Activated CD8-positive, alpha-beta T cell treated with anti-CD3 and anti-CD28 coated beads, Interleukin-2, amount 10 ng/mL, durations not matched to agents 7 days and 5 days (primary cell): ENCODE data around the gene RACGAP1. TPM values are rescaled to one million over a fixed set of nuclear protein-coding genes. Genes with fewer than 3 reads are reported as not detected.

Experiments
- ATAC-seq: fragments of 150-1000 bp; cut with Tn5 transposase; one replicate; pipeline ENCODE4 v1.10.0; 2021; ENCODE audit warnings: moderate library complexity
- CTCF ChIA-PET: fragments of 350-600 bp; sonication (Branson Sonifier 250); formaldehyde crosslinking; loops from one replicate; lab custom pipeline; 2021; ENCODE audit warnings: antibody characterized with exemption; lab: Charles Lee
- POLR2A ChIA-PET: fragments of 350-600 bp; sonication (Branson Sonifier 250); formaldehyde crosslinking; loops from one replicate; lab custom pipeline; 2021; ENCODE audit warnings: antibody characterized with exemption; lab: Charles Lee
- DNase-seq: peaks from one replicate; pipeline ENCODE4 v3.0.0-alpha.2; 2020
- H3K27ac Mint-ChIP-seq: one replicate; pipeline ENCODE4 v1.8.0; 2021; ENCODE audit warnings: mild to moderate bottlenecking, mixed read lengths
- H3K27me3 Mint-ChIP-seq: one replicate; pipeline ENCODE4 v1.8.0; 2021; ENCODE audit warnings: low read depth, mixed read lengths
- H3K36me3 Mint-ChIP-seq: one replicate; pipeline ENCODE4 v1.8.0; 2021; ENCODE audit warnings: low read depth, mixed read lengths
- H3K4me1 Mint-ChIP-seq: one replicate; pipeline ENCODE4 v1.8.0; 2021; ENCODE audit warnings: low read depth, mixed read lengths
- H3K4me3 Mint-ChIP-seq: one replicate; pipeline ENCODE4 v1.8.0; 2021; ENCODE audit warnings: mild to moderate bottlenecking, mixed read lengths
- H3K9me3 Mint-ChIP-seq: one replicate; pipeline ENCODE4 v1.8.0; 2022; ENCODE audit warnings: mixed read lengths; ENCODE audit not compliant: insufficient read depth
- total RNA-seq, 2 experiments: library from RNA; stranded (reverse); gene quantifications; one replicate each; pipeline ENCODE4 v1.2.3, GENCODE V29; 2021

Gene RACGAP1
- total RNA-seq, 2 experiments from 2014 or later: 185 to 200 TPM

- Mint-ChIP-seq H3K4me1 (peaks cover 10% of the 10 kb centered on the region), H3K4me3 (no peak overlapping the region), H3K27ac (no peak overlapping the region), H3K36me3 (no peaks in the 10 kb centered on the region), H3K9me3 (no peaks in the 10 kb centered on the region), H3K27me3 (peaks cover 78% of the 10 kb centered on the region)
- DNase-seq (no peak), ATAC-seq (no peak)
- ChIA-PET CTCF (interaction anchor here (1.3 to 3.5 kb wide), 3 partner anchors 6 to 15 kb away, joined by 3 to 35 read pairs (median 26); no protein-coding TSS in a partner anchor), POLR2A (interaction anchor here (0.6 kb wide), 1 partner anchor 64 kb away, joined by 3 read pairs; no protein-coding TSS in a partner anchor)
Measured at GRCh38 chr12:49960474-49961110, 64.7 kb downstream of the RACGAP1 start.

GRCh38 chr12:49959685-49960473, 65.4 kb downstream of the RACGAP1 start:
- Mint-ChIP-seq H3K4me1 (peaks cover 10% of the 10 kb centered on the region), H3K36me3 (no peaks in the 10 kb centered on the region), H3K9me3 (no peaks in the 10 kb centered on the region), H3K4me3 (no peak overlapping the region), H3K27me3 (peaks cover 78% of the 10 kb centered on the region), H3K27ac (no peak overlapping the region)
- no peak for ATAC-seq
- DNase-seq: no peak
- ChIA-PET CTCF (interaction anchor here (1.5 to 3.5 kb wide), 3 partner anchors 7 to 14 kb away, joined by 6 to 35 read pairs (median 26); no protein-coding TSS in a partner anchor), POLR2A (no interaction called here)

- peaks cover 10% of the 10 kb centered on the region for H3K4me1 Mint-ChIP-seq
- DNase-seq: no peak
Measured at GRCh38 chr12:49957570-49957967, 67.7 kb downstream of the RACGAP1 start.

GRCh38 chr12:49956663-49957569, 68.4 kb downstream of the RACGAP1 start:
- CTCF ChIA-PET: interaction anchor here (0.9 to 3.6 kb wide), 5 partner anchors 8 to 12 kb away, joined by 3 to 35 read pairs (median 19); no protein-coding TSS in a partner anchor
- peaks cover 10% of the 10 kb centered on the region for H3K4me1 Mint-ChIP-seq
- no peak overlapping the region for H3K4me3 Mint-ChIP-seq
- ATAC-seq (no peak), DNase-seq (no peak)
- POLR2A ChIA-PET: no interaction called here
- no peak overlapping the region for H3K27ac Mint-ChIP-seq
- H3K9me3 Mint-ChIP-seq: no peaks in the 10 kb centered on the region
- H3K27me3 Mint-ChIP-seq: peaks cover 68% of the 10 kb centered on the region
- H3K36me3 Mint-ChIP-seq: no peaks in the 10 kb centered on the region

More at GRCh38 chr12:49957570-49957967, 67.7 kb downstream of the RACGAP1 start:
- Mint-ChIP-seq H3K4me3 (no peak overlapping the region), H3K36me3 (no peaks in the 10 kb centered on the region), H3K27me3 (peaks cover 73% of the 10 kb centered on the region), H3K27ac (no peak overlapping the region), H3K9me3 (no peaks in the 10 kb centered on the region)
- CTCF ChIA-PET: interaction anchor here (0.9 to 3.5 kb wide), 3 partner anchors 9 to 12 kb away, joined by 5 to 35 read pairs (median 26); no protein-coding TSS in a partner anchor
- POLR2A ChIA-PET: interaction anchor here (0.6 kb wide), 1 partner anchor 16 kb away, joined by 3 read pairs; no protein-coding TSS in a partner anchor
- ATAC-seq: no peak

GRCh38 chr12:49955899-49956662, 69.2 kb downstream of the RACGAP1 start:
- H3K27me3 Mint-ChIP-seq: peaks cover 68% of the 10 kb centered on the region
- CTCF ChIA-PET: interaction anchor here (0.9 to 3.6 kb wide), 3 partner anchors 9 to 11 kb away, joined by 3 to 19 read pairs (median 5); no protein-coding TSS in a partner anchor
- H3K4me1 Mint-ChIP-seq: peaks cover 10% of the 10 kb centered on the region
- no peak overlapping the region for H3K27ac Mint-ChIP-seq
- no peak overlapping the region for H3K4me3 Mint-ChIP-seq
- H3K36me3 Mint-ChIP-seq: no peaks in the 10 kb centered on the region
- POLR2A ChIA-PET: interaction anchor here (0.6 kb wide), 1 partner anchor 139 kb away, joined by 4 read pairs; no protein-coding TSS in a partner anchor
- H3K9me3 Mint-ChIP-seq: no peaks in the 10 kb centered on the region
- ATAC-seq: no peak
- no peak for DNase-seq

- H3K36me3 Mint-ChIP-seq: no peaks in the 10 kb centered on the region
- CTCF ChIA-PET: interaction anchor here (0.7 to 3.6 kb wide), 5 partner anchors 9 to 158 kb away, joined by 3 to 19 read pairs (median 5); no protein-coding TSS in a partner anchor
- no peak for ATAC-seq
- H3K9me3 Mint-ChIP-seq: no peaks in the 10 kb centered on the region
- H3K4me1 Mint-ChIP-seq: peaks cover 5% of the 10 kb centered on the region
- POLR2A ChIA-PET: interaction anchor here (0.6 kb wide), 1 partner anchor 138 kb away, joined by 4 read pairs; no protein-coding TSS in a partner anchor
- no peak for DNase-seq
- H3K4me3 Mint-ChIP-seq: no peak overlapping the region
- peaks cover 60% of the 10 kb centered on the region for H3K27me3 Mint-ChIP-seq
- H3K27ac Mint-ChIP-seq: no peak overlapping the region
Measured at GRCh38 chr12:49954863-49955830, 70.1 kb downstream of the RACGAP1 start.

GRCh38 chr12:49953961-49954846, 71.1 kb downstream of the RACGAP1 start:
- Mint-ChIP-seq H3K27ac (no peak overlapping the region), H3K4me1 (peaks cover 5% of the 10 kb centered on the region), H3K27me3 (peaks cover 52% of the 10 kb centered on the region), H3K36me3 (no peaks in the 10 kb centered on the region), H3K4me3 (no peak overlapping the region), H3K9me3 (no peaks in the 10 kb centered on the region)
- ChIA-PET CTCF (interaction anchor here (0.7 to 3.6 kb wide), 4 partner anchors 9 to 157 kb away, joined by 3 to 19 read pairs (median 9); no protein-coding TSS in a partner anchor), POLR2A (no interaction called here)
- ATAC-seq: no peak
- no peak for DNase-seq

GRCh38 chr12:49953151-49953550, 72.1 kb downstream of the RACGAP1 start:
- H3K4me1 Mint-ChIP-seq: peaks cover 5% of the 10 kb centered on the region
- CTCF ChIA-PET: interaction anchor here (1.9 to 3.6 kb wide), 3 partner anchors 8 to 15 kb away, joined by 4 to 19 read pairs (median 14); no protein-coding TSS in a partner anchor
- DNase-seq (no peak), ATAC-seq (no peak)
- H3K4me3 Mint-ChIP-seq: no peak overlapping the region
- no peaks in the 10 kb centered on the region for H3K9me3 Mint-ChIP-seq
- POLR2A ChIA-PET: no interaction called here
- no peak overlapping the region for H3K27ac Mint-ChIP-seq
- H3K27me3 Mint-ChIP-seq: peaks cover 43% of the 10 kb centered on the region
- no peaks in the 10 kb centered on the region for H3K36me3 Mint-ChIP-seq
